Activated CD4-positive, alpha-beta memory T cell treated with anti-CD3 and anti-CD28 coated beads, Interleukin-2, amount 10 ng/mL, durations not matched to agents 7 days and 5 days (primary cell): ENCODE data around the gene IL31. TPM values are rescaled to one million over a fixed set of nuclear protein-coding genes. Genes with fewer than 3 reads are reported as not detected.

Experiments
- CTCF ChIA-PET: fragments of 350-600 bp; sonication (Branson Sonifier 250); formaldehyde crosslinking; loops from one replicate; lab custom pipeline; 2021; ENCODE audit warnings: antibody characterized with exemption, inconsistent platforms; lab: Charles Lee
- POLR2A ChIA-PET: fragments of 350-600 bp; sonication (Branson Sonifier 250); formaldehyde crosslinking; loops from one replicate; lab custom pipeline; 2021; ENCODE audit warnings: antibody characterized with exemption; lab: Charles Lee
- DNase-seq: peaks from one replicate; pipeline ENCODE4 v3.0.0-alpha.2; 2020
- H3K27ac Mint-ChIP-seq: one replicate; pipeline ENCODE4 v1.8.0; 2021; ENCODE audit warnings: mild to moderate bottlenecking, mixed read lengths
- H3K27me3 Mint-ChIP-seq: one replicate; pipeline ENCODE4 v1.8.0; 2021; ENCODE audit warnings: mixed read lengths
- H3K36me3 Mint-ChIP-seq: one replicate; pipeline ENCODE4 v1.8.0; 2021; ENCODE audit warnings: low read depth, mixed read lengths
- H3K4me1 Mint-ChIP-seq: one replicate; pipeline ENCODE4 v1.8.0; 2021; ENCODE audit warnings: mixed read lengths
- H3K4me3 Mint-ChIP-seq: one replicate; pipeline ENCODE4 v1.8.0; 2021; ENCODE audit warnings: mild to moderate bottlenecking, mixed read lengths
- H3K9me3 Mint-ChIP-seq: one replicate; pipeline ENCODE4 v1.8.0; 2021; ENCODE audit warnings: mixed read lengths
- total RNA-seq, 2 experiments: library from RNA; stranded (reverse); gene quantifications; one replicate each; pipeline ENCODE4 v1.2.3, GENCODE V29; 2021

IL31 gene
- total RNA-seq, result not detected

GRCh38 chr12:122174155-122174845 is at the start of gene IL31:
IL31 (minus strand) TSS chr12:122174221; CDS start chr12:122174172, 49 bp downstream.
- DNase-seq, result no peak
- CTCF ChIA-PET, result no interaction called here
- H3K4me1 Mint-ChIP-seq, result no peaks in the 10 kb centered on the region
- no peak within 1 kb of the TSS for H3K27ac Mint-ChIP-seq
- H3K4me3 Mint-ChIP-seq, result no peak within 1 kb of the TSS
- H3K27me3 Mint-ChIP-seq, result peaks cover 24% of the 10 kb centered on the region
- POLR2A ChIA-PET, result no interaction called here
- no peaks in the 10 kb centered on the region for H3K36me3 Mint-ChIP-seq
- no peaks in the 10 kb centered on the region for H3K9me3 Mint-ChIP-seq

- POLR2A ChIA-PET, result interaction anchor here (1.6 to 2.4 kb wide), 2 partner anchors 9 to 10 kb away, joined by 3 to 16 read pairs; partner anchors contain the start of gene DIABLO
- peaks cover 56% of the 10 kb centered on the region for H3K36me3 Mint-ChIP-seq
Measured at GRCh38 chr12:122216445-122216844, 42.4 kb upstream of the IL31 start.

GRCh38 chr12:122215771-122216170 is 41.8 kb upstream of the IL31 start:
- H3K9me3 Mint-ChIP-seq, result no peaks in the 10 kb centered on the region
- no peaks in the 10 kb centered on the region for H3K27me3 Mint-ChIP-seq
- CTCF ChIA-PET, result interaction anchor here (0.6 to 1.0 kb wide), 5 partner anchors 16 to 232 kb away, joined by 3 to 5 read pairs (median 3); no protein-coding TSS in a partner anchor
- peaks cover 2% of the 10 kb centered on the region for H3K4me1 Mint-ChIP-seq
- no peak for DNase-seq
- H3K4me3 Mint-ChIP-seq, result no peak overlapping the region
- POLR2A ChIA-PET, result interaction anchor here (2.4 kb wide), 1 partner anchor 9 kb away, joined by 16 read pairs; the partner anchor contains the start of gene DIABLO
- peaks cover 54% of the 10 kb centered on the region for H3K36me3 Mint-ChIP-seq
- peak overlapping the region; percentile 53 for H3K27ac Mint-ChIP-seq

More at GRCh38 chr12:122216445-122216844, 42.4 kb upstream of the IL31 start:
- DNase-seq, result no peak
- H3K27ac Mint-ChIP-seq, result no peak overlapping the region
- CTCF ChIA-PET, result interaction anchor here (0.9 to 1.1 kb wide), 5 partner anchors 8 to 143 kb away, joined by 3 to 5 read pairs (median 3); no protein-coding TSS in a partner anchor
- no peak overlapping the region for H3K4me3 Mint-ChIP-seq
- H3K9me3 Mint-ChIP-seq, result no peaks in the 10 kb centered on the region
- H3K27me3 Mint-ChIP-seq, result no peaks in the 10 kb centered on the region
- peaks cover 2% of the 10 kb centered on the region for H3K4me1 Mint-ChIP-seq

- H3K4me3 Mint-ChIP-seq, result no peak overlapping the region
- peaks cover 15% of the 10 kb centered on the region for H3K27me3 Mint-ChIP-seq
- peaks cover 30% of the 10 kb centered on the region for H3K36me3 Mint-ChIP-seq
- peaks cover 10% of the 10 kb centered on the region for H3K4me1 Mint-ChIP-seq
- CTCF ChIA-PET, result interaction anchor here (0.5 to 1.5 kb wide), 2 partner anchors 15 to 18 kb away, joined by 3 to 4 read pairs; partner anchors contain the start of gene DIABLO
- H3K27ac Mint-ChIP-seq, result no peak overlapping the region
- DNase-seq, result no peak
- no peaks in the 10 kb centered on the region for H3K9me3 Mint-ChIP-seq
- POLR2A ChIA-PET, result interaction anchor here (1.4 kb wide), 2 partner anchors 15 to 36 kb away, joined by 5 read pairs; no protein-coding TSS in a partner anchor
Measured at GRCh38 chr12:122208073-122208820, 34.2 kb upstream of the IL31 start.

- peaks cover 22% of the 10 kb centered on the region for H3K27me3 Mint-ChIP-seq
- H3K9me3 Mint-ChIP-seq, result no peaks in the 10 kb centered on the region
- peaks cover 12% of the 10 kb centered on the region for H3K4me1 Mint-ChIP-seq
- ChIA-PET POLR2A (interaction anchor here (1.4 kb wide), 1 partner anchor 37 kb away, joined by 5 read pairs; no protein-coding TSS in a partner anchor), CTCF (no interaction called here)
- no peak overlapping the region for H3K4me3 Mint-ChIP-seq
- no peak overlapping the region for H3K27ac Mint-ChIP-seq
- no peak for DNase-seq
- peaks cover 28% of the 10 kb centered on the region for H3K36me3 Mint-ChIP-seq
Measured at GRCh38 chr12:122207391-122207790, 33.4 kb upstream of the IL31 start.

- Mint-ChIP-seq H3K4me1 (peaks cover 12% of the 10 kb centered on the region), H3K4me3 (no peak overlapping the region), H3K27ac (no peak overlapping the region), H3K27me3 (peaks cover 23% of the 10 kb centered on the region), H3K36me3 (peaks cover 24% of the 10 kb centered on the region), H3K9me3 (no peaks in the 10 kb centered on the region)
- ChIA-PET CTCF (no interaction called here), POLR2A (interaction anchor here (1.1 kb wide), 1 partner anchor 10 kb away, joined by 3 read pairs; no protein-coding TSS in a partner anchor)
- DNase-seq, result no peak
Measured at GRCh38 chr12:122206976-122207375, 33.0 kb upstream of the IL31 start.

GRCh38 chr12:122206111-122206881 is 32.3 kb upstream of the IL31 start:
- peaks cover 19% of the 10 kb centered on the region for H3K36me3 Mint-ChIP-seq
- H3K9me3 Mint-ChIP-seq, result no peaks in the 10 kb centered on the region
- no peak overlapping the region for H3K4me3 Mint-ChIP-seq
- peaks cover 12% of the 10 kb centered on the region for H3K4me1 Mint-ChIP-seq
- ChIA-PET POLR2A (interaction anchor here (0.5 to 1.5 kb wide), 5 partner anchors 11 to 214 kb away, joined by 3 read pairs; partner anchors contain the start of gene LRRC43), CTCF (no interaction called here)
- H3K27me3 Mint-ChIP-seq, result peaks cover 26% of the 10 kb centered on the region
- H3K27ac Mint-ChIP-seq, result no peak overlapping the region
- no peak for DNase-seq

GRCh38 chr12:122205053-122205925 is 31.3 kb upstream of the IL31 start:
- ChIA-PET POLR2A (interaction anchor here (1.0 to 1.5 kb wide), 5 partner anchors 18 to 62 kb away, joined by 3 to 4 read pairs (median 3); partner anchors contain the start of gene LRRC43), CTCF (interaction anchor here (1.2 kb wide), 1 partner anchor 39 kb away, joined by 3 read pairs; no protein-coding TSS in a partner anchor)
- no peaks in the 10 kb centered on the region for H3K9me3 Mint-ChIP-seq
- no peak overlapping the region for H3K27ac Mint-ChIP-seq
- peak overlapping the region; percentile 64 for H3K4me3 Mint-ChIP-seq
- H3K27me3 Mint-ChIP-seq, result peaks cover 29% of the 10 kb centered on the region
- peaks cover 12% of the 10 kb centered on the region for H3K4me1 Mint-ChIP-seq
- no peak for DNase-seq
- peaks cover 15% of the 10 kb centered on the region for H3K36me3 Mint-ChIP-seq

- no peak for DNase-seq
- Mint-ChIP-seq H3K36me3 (peaks cover 12% of the 10 kb centered on the region), H3K4me3 (peak overlapping the region; percentile 64), H3K27me3 (peaks cover 35% of the 10 kb centered on the region), H3K27ac (no peak overlapping the region), H3K9me3 (no peaks in the 10 kb centered on the region), H3K4me1 (peaks cover 12% of the 10 kb centered on the region)
- ChIA-PET POLR2A (interaction anchor here (1.0 to 1.4 kb wide), 4 partner anchors 21 to 123 kb away, joined by 3 to 6 read pairs (median 4); partner anchors contain the start of gene DIABLO), CTCF (interaction anchor here (1.2 kb wide), 1 partner anchor 40 kb away, joined by 3 read pairs; no protein-coding TSS in a partner anchor)
Measured at GRCh38 chr12:122204167-122205052, 30.4 kb upstream of the IL31 start.

GRCh38 chr12:122203301-122204166 is 29.5 kb upstream of the IL31 start, which contains the start of gene B3GNT4:
B3GNT4 (plus strand) TSS chr12:122203709; CDS start chr12:122204619, 910 bp downstream.
- Mint-ChIP-seq H3K9me3 (no peaks in the 10 kb centered on the region), H3K27me3 (peaks cover 35% of the 10 kb centered on the region), H3K36me3 (peaks cover 10% of the 10 kb centered on the region), H3K27ac (no peak within 1 kb of the TSS), H3K4me1 (peaks cover 12% of the 10 kb centered on the region), H3K4me3 (peak within 1 kb of the TSS; percentile 71)
- POLR2A ChIA-PET, result interaction anchor here (0.5 to 1.4 kb wide), 3 partner anchors 22 to 151 kb away, joined by 3 to 6 read pairs (median 3); partner anchors contain the start of gene DIABLO
- CTCF ChIA-PET, result no interaction called here
- DNase-seq, result peak; percentile 68
